Measurements from ENCODE around the gene B3GNT7. TPM values are rescaled to one million over a fixed set of nuclear protein-coding genes. Genes with fewer than 3 reads are reported as not detected.
A peak's percentile ranks its signal among the peaks of the same experiment; 100 is the strongest.
"Not testable (repeated sequence)": the region's sequence is repeated elsewhere in the genome, so short reads cannot be mapped to it uniquely, and the experiment has no call there.

The B3GNT7 gene
- total RNA-seq = 5.2 to 7.0 TPM (median 5.6 TPM) in 3 replicates

DNA sequence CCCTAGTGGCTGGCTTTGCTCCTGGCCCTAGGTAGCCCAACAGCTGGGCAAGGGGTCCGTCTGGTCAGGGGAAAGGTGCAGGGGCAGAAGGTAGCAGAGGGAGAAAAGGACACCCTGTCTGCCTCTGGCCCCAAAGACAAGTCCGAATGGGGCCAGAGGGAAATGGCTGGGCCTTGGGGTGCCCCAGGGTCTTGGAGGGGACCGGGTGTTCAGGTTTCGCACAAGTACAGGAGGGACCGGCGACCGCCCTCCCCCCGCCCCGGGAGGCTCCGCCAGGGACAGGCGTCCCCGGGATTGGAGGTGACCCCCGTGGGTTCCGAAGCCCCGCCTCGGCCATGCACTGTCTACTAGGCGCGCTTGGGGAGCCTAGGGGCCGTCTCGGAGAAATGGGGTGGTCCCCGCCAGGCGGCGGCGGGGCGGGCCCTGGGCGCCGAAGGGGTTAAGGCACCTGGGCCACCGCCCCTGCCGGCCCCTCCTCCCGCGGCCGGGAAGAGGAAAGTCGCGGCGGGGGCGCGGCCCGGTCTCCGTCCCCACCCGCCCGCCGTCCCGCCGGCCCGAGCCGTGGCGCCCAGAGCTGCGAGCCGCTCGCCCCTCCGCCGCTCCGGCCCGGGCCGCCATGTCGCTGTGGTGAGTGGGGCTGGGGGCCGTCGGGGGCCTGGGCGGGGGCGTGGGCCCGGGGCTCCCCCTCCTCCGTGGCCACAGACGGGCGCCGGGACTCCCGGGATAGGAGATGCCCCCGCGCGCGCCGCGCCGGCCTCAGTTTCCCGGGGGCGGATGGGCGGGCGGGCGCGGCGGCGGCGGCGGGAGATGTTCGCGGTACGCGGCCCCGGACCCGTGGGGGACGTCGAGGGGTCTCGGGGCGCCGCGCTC is at the start of gene B3GNT7:
Gene B3GNT7 (plus strand): TSS at position 523 of the 870 bp plus-strand sequence. CDS start 94 bp downstream, at position 617.
- DNase-seq (ENCODE audit: low spot score in 2 of 2, unreplicated experiment in 2 of 2) = no peak
- Mint-ChIP-seq H3K4me3 (peak within 1 kb of the TSS; percentile 72), H3K36me3 (peaks cover 3% of the 10 kb centered on the region), H3K27ac (no peak within 1 kb of the TSS), H3K9me3 (no peaks in the 10 kb centered on the region), H3K27me3 (ENCODE audit: low read depth) (peaks cover 22% of the 10 kb centered on the region), H3K4me1 (peaks cover 24% of the 10 kb centered on the region)
- TF ChIP-seq CTCF (IDR thresholded peaks at IDR 0.05; ENCODE audit: unreplicated experiment) = no peak

DNA sequence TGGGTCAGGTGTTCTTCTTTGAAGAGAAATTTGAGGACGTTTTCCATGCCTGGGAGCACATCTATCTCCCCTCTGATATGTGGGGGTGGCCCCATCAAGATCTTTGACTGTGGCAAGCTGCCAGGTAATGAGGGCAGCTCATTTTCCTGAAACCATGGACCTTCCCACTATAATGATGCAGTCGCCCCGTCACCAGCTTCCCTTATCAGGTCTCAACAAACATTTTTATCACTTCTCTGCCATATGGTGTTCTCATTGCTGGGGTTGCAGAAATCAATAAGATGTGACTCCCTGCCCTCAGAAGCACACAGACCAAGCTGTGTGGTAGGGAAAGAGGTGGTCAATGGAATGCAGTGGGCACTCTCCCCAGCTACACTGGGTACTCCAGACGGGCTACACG is 48.4 kb upstream of the B3GNT7 start:
- Mint-ChIP-seq H3K36me3 (peaks cover 19% of the 10 kb centered on the region), H3K9me3 (peaks cover 3% of the 10 kb centered on the region), H3K4me1 (peaks cover 15% of the 10 kb centered on the region), H3K27ac (no peak overlapping the region), H3K4me3 (no peak overlapping the region), H3K27me3 (ENCODE audit: low read depth) (no peaks in the 10 kb centered on the region)
- DNase-seq (ENCODE audit: low spot score in 2 of 2, unreplicated experiment in 2 of 2) = no peak
- no peak for TF ChIP-seq CTCF (IDR thresholded peaks at IDR 0.05; ENCODE audit: unreplicated experiment)

DNA sequence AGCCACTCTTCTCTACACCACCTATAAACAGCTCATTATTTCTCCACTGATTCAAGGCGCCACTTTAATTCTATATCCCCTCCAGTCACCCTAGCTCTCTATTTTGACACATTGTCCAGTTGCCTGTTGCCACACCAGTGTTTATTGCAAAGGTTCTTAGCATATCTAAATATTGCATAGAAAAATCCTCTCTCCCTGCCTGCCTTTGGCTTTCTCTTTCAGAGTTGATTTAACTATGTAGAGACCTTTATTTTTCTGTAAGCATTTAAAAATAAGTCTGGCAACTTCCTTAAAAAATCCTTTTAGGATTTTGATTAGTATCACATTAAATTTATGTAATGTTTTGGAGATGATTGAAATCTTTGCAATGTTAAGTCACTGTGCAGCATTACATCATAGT is 47.9 kb upstream of the B3GNT7 start:
- peaks cover 3% of the 10 kb centered on the region for H3K9me3 Mint-ChIP-seq
- peaks cover 19% of the 10 kb centered on the region for H3K36me3 Mint-ChIP-seq
- no peaks in the 10 kb centered on the region for H3K27me3 Mint-ChIP-seq (ENCODE audit: low read depth)
- no peak overlapping the region for H3K27ac Mint-ChIP-seq
- no peak overlapping the region for H3K4me3 Mint-ChIP-seq
- TF ChIP-seq CTCF (IDR thresholded peaks at IDR 0.05; ENCODE audit: unreplicated experiment) = no peak
- DNase-seq (ENCODE audit: low spot score in 2 of 2, unreplicated experiment in 2 of 2) = no peak
- peaks cover 15% of the 10 kb centered on the region for H3K4me1 Mint-ChIP-seq

DNA sequence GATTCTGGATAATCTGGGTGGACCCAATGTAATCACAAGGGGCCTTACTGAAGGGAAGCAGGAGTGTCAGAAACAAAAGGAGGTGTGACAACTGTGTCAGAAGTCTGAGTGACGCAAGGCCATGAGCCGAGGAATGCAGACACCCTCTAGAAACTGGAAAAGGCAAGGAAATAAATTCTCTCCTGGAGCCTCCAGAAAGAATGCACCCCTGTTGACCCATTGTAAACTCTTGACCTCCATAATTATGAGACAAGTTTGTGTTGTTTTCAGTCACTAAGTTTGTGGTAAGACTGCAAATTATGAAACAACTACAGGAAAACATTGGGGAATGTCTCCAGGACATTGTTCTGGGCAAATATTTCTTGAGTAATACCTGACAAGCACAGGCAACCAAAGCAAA is 47.3 kb upstream of the B3GNT7 start:
- TF ChIP-seq CTCF (IDR thresholded peaks at IDR 0.05; ENCODE audit: unreplicated experiment) = no peak
- DNase-seq (ENCODE audit: low spot score in 2 of 2, unreplicated experiment in 2 of 2) = no peak
- H3K4me3 Mint-ChIP-seq = no peak overlapping the region
- H3K4me1 Mint-ChIP-seq = peaks cover 15% of the 10 kb centered on the region
- H3K27me3 Mint-ChIP-seq (ENCODE audit: low read depth) = no peaks in the 10 kb centered on the region
- peak overlapping the region; percentile 17 for H3K27ac Mint-ChIP-seq
- H3K36me3 Mint-ChIP-seq = peaks cover 19% of the 10 kb centered on the region
- H3K9me3 Mint-ChIP-seq = peaks cover 3% of the 10 kb centered on the region

GRCh38 chr2:231348704-231349373 is 46.7 kb upstream of the B3GNT7 start:
- H3K27me3 Mint-ChIP-seq (ENCODE audit: low read depth) = no peaks in the 10 kb centered on the region
- H3K27ac Mint-ChIP-seq = peak overlapping the region; percentile 17
- H3K9me3 Mint-ChIP-seq = peaks cover 3% of the 10 kb centered on the region
- no peak for DNase-seq (ENCODE audit: low spot score in 2 of 2, unreplicated experiment in 2 of 2)
- H3K4me3 Mint-ChIP-seq = no peak overlapping the region
- H3K4me1 Mint-ChIP-seq = peaks cover 15% of the 10 kb centered on the region
- peaks cover 19% of the 10 kb centered on the region for H3K36me3 Mint-ChIP-seq
- no peak for TF ChIP-seq CTCF (IDR thresholded peaks at IDR 0.05; ENCODE audit: unreplicated experiment)

DNA sequence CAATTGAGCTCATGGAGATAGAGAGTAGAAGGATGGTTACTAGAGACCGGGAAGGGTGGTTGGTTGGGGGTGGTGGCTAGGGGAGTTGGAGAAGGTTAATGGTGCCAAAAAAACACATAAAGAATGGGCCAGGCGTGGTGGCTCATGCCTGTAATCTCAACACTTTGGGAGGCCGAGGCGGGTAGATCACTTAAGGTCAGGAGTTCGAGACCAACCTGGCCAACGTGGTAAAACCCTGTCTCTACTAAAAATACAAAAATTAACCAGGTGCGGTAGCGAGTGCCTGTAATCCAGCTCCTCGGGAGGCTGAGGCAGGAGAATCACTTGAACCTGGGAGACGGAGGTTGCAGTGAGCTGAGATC is 46.2 kb upstream of the B3GNT7 start:
- not testable (repeated sequence) for H3K27ac Mint-ChIP-seq; DNase-seq (ENCODE audit: low spot score in 2 of 2, unreplicated experiment in 2 of 2); H3K9me3 Mint-ChIP-seq; H3K4me3 Mint-ChIP-seq; H3K27me3 Mint-ChIP-seq (ENCODE audit: low read depth)
- Mint-ChIP-seq H3K36me3 (peaks cover 19% of the 10 kb centered on the region), H3K4me1 (peaks cover 15% of the 10 kb centered on the region)

All from mesothelial cell of epicardium (in vitro differentiated cells).